DMS 273 (cell line): Measurements from ENCODE around the gene RING1.
"Not testable (repeated sequence)": the region's sequence is repeated elsewhere in the genome, so short reads cannot be mapped to it uniquely, and the experiment has no call there.

ENCODE experiments used
- DNase-seq: peaks from one replicate; lab custom pipeline; 2025; ENCODE audit not compliant: unreplicated experiment; lab: John Stamatoyannopoulos, UW

RING1 gene

GRCh38 chr6:33205191-33206026, 2.9 kb upstream of the RING1 start:
- DNase-seq, result peak; percentile 80

GRCh38 chr6:33206027-33206863, 2.1 kb upstream of the RING1 start:
- peak; percentile 33 for DNase-seq

- DNase-seq, result no peak
These were observed 1.3 kb upstream of the RING1 start for GRCh38 chr6:33206864-33207551.

- peak; percentile 76 for DNase-seq
These were observed 679 bp upstream of the RING1 start for GRCh38 chr6:33207552-33208090.

GRCh38 chr6:33209856-33210255, 1.6 kb downstream of the RING1 start:
- no peak for DNase-seq

GRCh38 chr6:33211136-33211535, 2.8 kb downstream of the RING1 start:
- no peak for DNase-seq

- DNase-seq, result no peak
These were observed 3.5 kb downstream of the RING1 start for GRCh38 chr6:33211666-33212422.

GRCh38 chr6:33212857-33213165, 4.5 kb downstream of the RING1 start:
- no peak for DNase-seq

- DNase-seq, result peak; percentile 66
These were observed 5.1 kb downstream of the RING1 start for GRCh38 chr6:33213166-33213988.

GRCh38 chr6:33213989-33214335, 5.7 kb downstream of the RING1 start:
- no peak for DNase-seq

- DNase-seq, result no peak
These were observed 7.2 kb downstream of the RING1 start for GRCh38 chr6:33215271-33216116.

- DNase-seq, result no peak
These were observed 7.9 kb downstream of the RING1 start for GRCh38 chr6:33216117-33216649.

- DNase-seq, result no peak
These were observed 8.9 kb downstream of the RING1 start for GRCh38 chr6:33217246-33217645.

GRCh38 chr6:33217681-33218080, 9.4 kb downstream of the RING1 start:
- no peak for DNase-seq

- DNase-seq, result not testable (repeated sequence)
These were observed 18.3 kb downstream of the RING1 start for GRCh38 chr6:33226503-33227120.

GRCh38 chr6:33235221-33235634, 26.9 kb downstream of the RING1 start:
- peak; percentile 52 for DNase-seq

GRCh38 chr6:33236328-33236727, 28.0 kb downstream of the RING1 start:
- no peak for DNase-seq

GRCh38 chr6:33236852-33237251, 28.6 kb downstream of the RING1 start:
- DNase-seq, result no peak
